HG03457 (cell line): ENCODE measurements around the gene CDH12.

ENCODE experiments used
- ATAC-seq: cut with Tn5 transposase; IDR thresholded peaks from one replicate; pipeline ENCODE4 v1.9.1; 2021; ENCODE audit warnings: moderate number of reproducible peaks; ENCODE audit not compliant: unreplicated experiment

CDH12 gene

GRCh38 chr5:21784487-21784886 is 1068.7 kb downstream of the CDH12 start:
- no peak for ATAC-seq

GRCh38 chr5:21783074-21783679 is 1070.0 kb downstream of the CDH12 start:
- ATAC-seq = no peak

GRCh38 chr5:21776466-21776865 is 1076.7 kb downstream of the CDH12 start:
- no peak for ATAC-seq

- no peak for ATAC-seq
These were observed 1078.3 kb downstream of the CDH12 start for GRCh38 chr5:21774801-21775200.

GRCh38 chr5:21774281-21774680 is 1078.9 kb downstream of the CDH12 start:
- no peak for ATAC-seq

- ATAC-seq = no peak
These were observed 1079.7 kb downstream of the CDH12 start for GRCh38 chr5:21773456-21773855.

GRCh38 chr5:21765406-21765805 is 1087.7 kb downstream of the CDH12 start:
- ATAC-seq = no peak

- ATAC-seq = no peak
These were observed 1114.0 kb downstream of the CDH12 start for GRCh38 chr5:21739096-21739495.

GRCh38 chr5:21723500-21723899 is 1129.6 kb downstream of the CDH12 start:
- ATAC-seq = no peak

GRCh38 chr5:21711866-21712758 is 1141.0 kb downstream of the CDH12 start:
- ATAC-seq = no peak

- no peak for ATAC-seq
These were observed 1143.4 kb downstream of the CDH12 start for GRCh38 chr5:21709770-21710169.

GRCh38 chr5:21704974-21705668 is 1148.0 kb downstream of the CDH12 start:
- no peak for ATAC-seq

GRCh38 chr5:21701317-21701716 is 1151.8 kb downstream of the CDH12 start:
- ATAC-seq = no peak
